HEK293 (cell line): ENCODE data around the gene TRIM50.

Source experiments
- CTCF ChIA-PET: fragments of 350-600 bp; formaldehyde crosslinking; extraction: SDS; loops from one replicate; lab custom pipeline; 2021; ENCODE audit warnings: antibody characterized with exemption; lab: Yijun Ruan, JAX
- POLR2A ChIA-PET: fragments of 300-600 bp; formaldehyde crosslinking; extraction: SDS; loops from one replicate; lab custom pipeline; 2020; ENCODE audit warnings: antibody characterized with exemption, inconsistent platforms; lab: Yijun Ruan, JAX
- H3K27ac ChIP-seq: fragments of 200-500 bp; sonication (Bioruptor generic); 2 replicates; pipeline ENCODE4 v1.5.1; 2014; ENCODE audit warnings: low read depth, low read length, control low read depth, inconsistent platforms; ENCODE audit errors: extremely low read depth
- H3K36me3 ChIP-seq, 2 experiments: fragments of 200-500 bp in 1 of 2; sonication (Bioruptor generic) in 1 of 2; 1 replicate in 1 of 2; 2 replicates in 1 of 2; pipeline ENCODE4 v1.5.1; 2014 to 2017; ENCODE audit warnings: inconsistent platforms in 2 of 2, low read length in 2 of 2; ENCODE audit not compliant: control insufficient read depth in 2 of 2, insufficient read depth in 1 of 2
- H3K4me1 ChIP-seq: fragments of 200-500 bp; sonication (Bioruptor generic); 2 replicates; pipeline ENCODE4 v1.5.1; 2014; ENCODE audit warnings: mild to moderate bottlenecking, low read length, inconsistent platforms; ENCODE audit not compliant: control insufficient read depth, insufficient read depth
- H3K4me3 ChIP-seq: 2 replicates; pipeline ENCODE4 v1.5.1; 2011; ENCODE audit warnings: low read depth, mild to moderate bottlenecking, control low read depth, low read length, moderate library complexity
- H3K9me3 ChIP-seq: fragments of 200-500 bp; sonication (Bioruptor generic); 2 replicates; pipeline ENCODE4 v1.5.1; 2014; ENCODE audit warnings: low read depth, low read length, inconsistent platforms; ENCODE audit not compliant: control insufficient read depth, insufficient read depth
- HOXA7 ChIP-seq: sonication (generic); formaldehyde crosslinking; IDR thresholded peaks from 2 replicates; pipeline ENCODE4 v1.8.1; 2022; ENCODE audit warnings: missing genetic modification reagents, borderline replicate concordance
- KLF10 ChIP-seq: fragments of 450-650 bp; IDR thresholded peaks from 2 replicates; pipeline ENCODE4 v1.5.1; 2018; ENCODE audit warnings: missing biosample characterization, mild to moderate bottlenecking, missing genetic modification characterization
- MYNN ChIP-seq: fragments of 450-650 bp; formaldehyde crosslinking; IDR thresholded peaks from 2 replicates; pipeline ENCODE4 v1.5.1; 2016; ENCODE audit warnings: missing biosample characterization, missing genetic modification characterization, borderline replicate concordance
- REPIN1 ChIP-seq: fragments of 450-650 bp; formaldehyde crosslinking; IDR thresholded peaks from 2 replicates; pipeline ENCODE4 v1.5.1; 2017; ENCODE audit warnings: missing biosample characterization, missing genetic modification characterization, low read depth
- SP2 ChIP-seq: fragments of 450-650 bp; formaldehyde crosslinking; IDR thresholded peaks from 2 replicates; pipeline ENCODE4 v1.5.1; 2016; ENCODE audit warnings: missing biosample characterization, missing genetic modification characterization
- ZNF169 ChIP-seq: fragments of 450-650 bp; formaldehyde crosslinking; IDR thresholded peaks from 2 replicates; pipeline ENCODE4 v1.5.1; 2016; ENCODE audit warnings: missing biosample characterization, missing genetic modification characterization
- ZNF324 ChIP-seq: fragments of 450-650 bp; formaldehyde crosslinking; IDR thresholded peaks from 2 replicates; pipeline ENCODE4 v1.5.1; 2016; ENCODE audit warnings: missing biosample characterization, missing genetic modification characterization
- ZNF433 ChIP-seq: fragments of 450-650 bp; formaldehyde crosslinking; IDR thresholded peaks from 2 replicates; pipeline ENCODE4 v1.5.1; 2016; ENCODE audit warnings: missing biosample characterization, missing genetic modification characterization, low read depth
- ZNF501 ChIP-seq: fragments of 450-650 bp; formaldehyde crosslinking; IDR thresholded peaks from 2 replicates; pipeline ENCODE4 v1.5.1; 2016; ENCODE audit warnings: missing biosample characterization, missing genetic modification characterization
- ZNF529 ChIP-seq: fragments of 450-650 bp; formaldehyde crosslinking; IDR thresholded peaks from 2 replicates; pipeline ENCODE4 v1.5.1; 2017; ENCODE audit warnings: missing genetic modification characterization, missing biosample characterization; ENCODE audit not compliant: insufficient replicate concordance
- ZNF548 ChIP-seq: fragments of 450-650 bp; formaldehyde crosslinking; IDR thresholded peaks from 2 replicates; pipeline ENCODE4 v1.5.1; 2016; ENCODE audit warnings: missing biosample characterization, missing genetic modification characterization
- ZNF596 ChIP-seq: fragments of 450-650 bp; IDR thresholded peaks from 2 replicates; pipeline ENCODE4 v1.5.0; 2018; ENCODE audit warnings: missing biosample characterization, mild to moderate bottlenecking, missing genetic modification characterization, moderate library complexity
- ZNF600 ChIP-seq: fragments of 450-650 bp; formaldehyde crosslinking; IDR thresholded peaks from 2 replicates; pipeline ENCODE4 v1.5.1; 2016; ENCODE audit warnings: missing biosample characterization, missing genetic modification characterization
- ZNF658 ChIP-seq: fragments of 450-650 bp; formaldehyde crosslinking; IDR thresholded peaks from 2 replicates; pipeline ENCODE4; 2016; ENCODE audit warnings: missing biosample characterization, missing genetic modification characterization
- ZNF777 ChIP-seq: fragments of 450-650 bp; formaldehyde crosslinking; IDR thresholded peaks from 2 replicates; pipeline ENCODE4 v1.5.1; 2017; ENCODE audit warnings: missing biosample characterization, missing genetic modification characterization, borderline replicate concordance
- ZNF791 ChIP-seq: fragments of 450-650 bp; formaldehyde crosslinking; IDR thresholded peaks from 2 replicates; pipeline ENCODE4 v1.5.1; 2016; ENCODE audit warnings: missing biosample characterization, missing genetic modification characterization
- ZNF837 ChIP-seq: fragments of 450-650 bp; formaldehyde crosslinking; IDR thresholded peaks from 2 replicates; pipeline ENCODE4 v1.5.1; 2016; ENCODE audit warnings: missing biosample characterization, missing genetic modification characterization
- TF ChIP-seq, protein P1 (sequence below): fragments of 450-650 bp; formaldehyde crosslinking; conservative IDR thresholded peaks from 2 replicates; pipeline ENCODE4 v1.5.1; 2016; ENCODE audit warnings: low read depth, missing biosample characterization, missing genetic modification characterization
- TF ChIP-seq, protein P2 (sequence below): fragments of 450-650 bp; formaldehyde crosslinking; IDR thresholded peaks from 2 replicates; pipeline ENCODE4 v1.5.1; 2016; ENCODE audit warnings: missing biosample characterization, missing genetic modification characterization
- TF ChIP-seq, protein P3 (sequence below): fragments of 450-650 bp; formaldehyde crosslinking; IDR thresholded peaks from 2 replicates; pipeline ENCODE4 v1.5.1; 2017; ENCODE audit warnings: missing biosample characterization, missing genetic modification characterization
- TF ChIP-seq, protein P4 (sequence below): fragments of 450-650 bp; formaldehyde crosslinking; IDR thresholded peaks from 2 replicates; pipeline ENCODE4 v1.5.1; 2016; ENCODE audit warnings: missing biosample characterization, missing genetic modification characterization
- TF ChIP-seq, protein P5 (sequence below): IDR thresholded peaks from 2 replicates; pipeline ENCODE4 v1.6.1; 2011; ENCODE audit warnings: mild to moderate bottlenecking, low read depth, low read length, borderline replicate concordance
- TF ChIP-seq, protein P6 (sequence below): fragments of 450-650 bp; formaldehyde crosslinking; IDR thresholded peaks from 2 replicates; pipeline ENCODE4; 2016; ENCODE audit warnings: missing biosample characterization, missing genetic modification characterization

The TRIM50 gene

DNA sequence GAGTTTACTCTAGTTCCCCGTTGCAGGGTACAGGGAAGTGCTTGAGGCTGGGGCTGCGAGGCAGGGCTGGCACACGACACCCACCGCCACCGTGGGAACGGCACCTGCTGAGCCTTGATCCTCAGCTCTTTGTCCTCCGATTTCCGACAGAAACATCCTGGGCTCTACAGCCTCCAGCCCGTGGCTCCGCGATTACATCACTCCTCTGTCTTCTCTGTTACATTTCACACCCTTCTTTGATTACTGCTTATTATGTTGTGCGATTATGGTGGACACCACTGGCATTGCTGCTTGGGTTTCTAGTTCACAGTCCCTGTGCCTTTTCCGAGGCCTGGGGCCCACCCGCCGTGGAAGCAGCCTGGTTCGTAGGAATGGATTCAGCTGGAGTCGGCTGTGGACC lies 26.9 kb upstream of the TRIM50 start:
- Histone ChIP-seq H3K9me3 (no peaks in the 10 kb centered on the region), H3K4me1 (peaks cover 6% of the 10 kb centered on the region), H3K36me3 (no peaks in the 10 kb centered on the region), H3K27ac (no peak overlapping the region), H3K4me3 (no peak overlapping the region)
- ChIA-PET POLR2A (no interaction called here), CTCF (no interaction called here)
- TF ChIP-seq ZNF777 (tag by site-specific recombination) (no peak), KLF10 (tag by site-specific recombination) (no peak), ZNF169 (tag by site-specific recombination) (no peak), ZNF837 (no peak), SP2 (no peak)
- TF ChIP-seq, protein P1, sequence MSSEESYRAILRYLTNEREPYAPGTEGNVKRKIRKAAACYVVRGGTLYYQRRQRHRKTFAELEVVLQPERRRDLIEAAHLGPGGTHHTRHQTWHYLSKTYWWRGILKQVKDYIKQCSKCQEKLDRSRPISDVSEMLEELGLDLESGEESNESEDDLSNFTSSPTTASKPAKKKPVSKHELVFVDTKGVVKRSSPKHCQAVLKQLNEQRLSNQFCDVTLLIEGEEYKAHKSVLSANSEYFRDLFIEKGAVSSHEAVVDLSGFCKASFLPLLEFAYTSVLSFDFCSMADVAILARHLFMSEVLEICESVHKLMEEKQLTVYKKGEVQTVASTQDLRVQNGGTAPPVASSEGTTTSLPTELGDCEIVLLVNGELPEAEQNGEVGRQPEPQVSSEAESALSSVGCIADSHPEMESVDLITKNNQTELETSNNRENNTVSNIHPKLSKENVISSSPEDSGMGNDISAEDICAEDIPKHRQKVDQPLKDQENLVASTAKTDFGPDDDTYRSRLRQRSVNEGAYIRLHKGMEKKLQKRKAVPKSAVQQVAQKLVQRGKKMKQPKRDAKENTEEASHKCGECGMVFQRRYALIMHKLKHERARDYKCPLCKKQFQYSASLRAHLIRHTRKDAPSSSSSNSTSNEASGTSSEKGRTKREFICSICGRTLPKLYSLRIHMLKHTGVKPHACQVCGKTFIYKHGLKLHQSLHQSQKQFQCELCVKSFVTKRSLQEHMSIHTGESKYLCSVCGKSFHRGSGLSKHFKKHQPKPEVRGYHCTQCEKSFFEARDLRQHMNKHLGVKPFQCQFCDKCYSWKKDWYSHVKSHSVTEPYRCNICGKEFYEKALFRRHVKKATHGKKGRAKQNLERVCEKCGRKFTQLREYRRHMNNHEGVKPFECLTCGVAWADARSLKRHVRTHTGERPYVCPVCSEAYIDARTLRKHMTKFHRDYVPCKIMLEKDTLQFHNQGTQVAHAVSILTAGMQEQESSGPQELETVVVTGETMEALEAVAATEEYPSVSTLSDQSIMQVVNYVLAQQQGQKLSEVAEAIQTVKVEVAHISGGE = no peak
- TF ChIP-seq, protein P2, sequence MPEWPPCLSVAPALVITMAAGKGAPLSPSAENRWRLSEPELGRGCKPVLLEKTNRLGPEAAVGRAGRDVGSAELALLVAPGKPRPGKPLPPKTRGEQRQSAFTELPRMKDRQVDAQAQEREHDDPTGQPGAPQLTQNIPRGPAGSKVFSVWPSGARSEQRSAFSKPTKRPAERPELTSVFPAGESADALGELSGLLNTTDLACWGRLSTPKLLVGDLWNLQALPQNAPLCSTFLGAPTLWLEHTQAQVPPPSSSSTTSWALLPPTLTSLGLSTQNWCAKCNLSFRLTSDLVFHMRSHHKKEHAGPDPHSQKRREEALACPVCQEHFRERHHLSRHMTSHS (tag by site-specific recombination) = no peak
- TF ChIP-seq, protein P3, sequence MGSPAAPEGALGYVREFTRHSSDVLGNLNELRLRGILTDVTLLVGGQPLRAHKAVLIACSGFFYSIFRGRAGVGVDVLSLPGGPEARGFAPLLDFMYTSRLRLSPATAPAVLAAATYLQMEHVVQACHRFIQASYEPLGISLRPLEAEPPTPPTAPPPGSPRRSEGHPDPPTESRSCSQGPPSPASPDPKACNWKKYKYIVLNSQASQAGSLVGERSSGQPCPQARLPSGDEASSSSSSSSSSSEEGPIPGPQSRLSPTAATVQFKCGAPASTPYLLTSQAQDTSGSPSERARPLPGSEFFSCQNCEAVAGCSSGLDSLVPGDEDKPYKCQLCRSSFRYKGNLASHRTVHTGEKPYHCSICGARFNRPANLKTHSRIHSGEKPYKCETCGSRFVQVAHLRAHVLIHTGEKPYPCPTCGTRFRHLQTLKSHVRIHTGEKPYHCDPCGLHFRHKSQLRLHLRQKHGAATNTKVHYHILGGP (tag by site-specific recombination) = no peak

DNA sequence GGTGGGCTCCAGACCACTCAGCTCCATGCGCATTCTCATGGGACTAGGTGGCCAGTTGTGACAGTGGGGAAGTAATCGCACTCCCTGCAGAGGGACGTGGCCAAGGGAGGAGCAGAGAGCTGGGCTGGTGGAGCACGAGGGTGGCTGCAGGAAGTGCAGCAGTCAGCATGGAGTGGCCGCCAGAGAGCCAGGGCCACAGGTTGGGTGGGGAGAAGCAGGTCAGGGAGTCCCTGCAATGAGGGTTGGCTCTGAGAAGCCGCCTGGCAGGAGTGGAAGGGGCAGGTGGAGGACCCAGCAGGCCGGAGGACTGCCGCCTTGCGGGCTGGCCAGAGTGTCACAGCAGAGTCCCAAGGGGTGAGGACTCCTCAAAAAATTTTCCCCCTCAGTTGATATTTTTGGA lies 26.3 kb upstream of the TRIM50 start:
- TF ChIP-seq HOXA7 (CRISPR knock-in tag) (no peak), ZNF501 (tag by site-specific recombination) (no peak), ZNF600 (tag by site-specific recombination) (no peak), MYNN (tag by site-specific recombination) (no peak), ZNF324 (tag by site-specific recombination) (no peak), ZNF529 (tag by site-specific recombination) (no peak), ZNF548 (no peak), ZNF433 (tag by site-specific recombination) (no peak), ZNF596 (tag by site-specific recombination) (no peak), ZNF791 (tag by site-specific recombination) (no peak), ZNF658 (tag by site-specific recombination) (no peak), REPIN1 (tag by site-specific recombination) (no peak)
- TF ChIP-seq, protein P4, sequence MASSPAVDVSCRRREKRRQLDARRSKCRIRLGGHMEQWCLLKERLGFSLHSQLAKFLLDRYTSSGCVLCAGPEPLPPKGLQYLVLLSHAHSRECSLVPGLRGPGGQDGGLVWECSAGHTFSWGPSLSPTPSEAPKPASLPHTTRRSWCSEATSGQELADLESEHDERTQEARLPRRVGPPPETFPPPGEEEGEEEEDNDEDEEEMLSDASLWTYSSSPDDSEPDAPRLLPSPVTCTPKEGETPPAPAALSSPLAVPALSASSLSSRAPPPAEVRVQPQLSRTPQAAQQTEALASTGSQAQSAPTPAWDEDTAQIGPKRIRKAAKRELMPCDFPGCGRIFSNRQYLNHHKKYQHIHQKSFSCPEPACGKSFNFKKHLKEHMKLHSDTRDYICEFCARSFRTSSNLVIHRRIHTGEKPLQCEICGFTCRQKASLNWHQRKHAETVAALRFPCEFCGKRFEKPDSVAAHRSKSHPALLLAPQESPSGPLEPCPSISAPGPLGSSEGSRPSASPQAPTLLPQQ = no peak
- TF ChIP-seq, protein P5, sequence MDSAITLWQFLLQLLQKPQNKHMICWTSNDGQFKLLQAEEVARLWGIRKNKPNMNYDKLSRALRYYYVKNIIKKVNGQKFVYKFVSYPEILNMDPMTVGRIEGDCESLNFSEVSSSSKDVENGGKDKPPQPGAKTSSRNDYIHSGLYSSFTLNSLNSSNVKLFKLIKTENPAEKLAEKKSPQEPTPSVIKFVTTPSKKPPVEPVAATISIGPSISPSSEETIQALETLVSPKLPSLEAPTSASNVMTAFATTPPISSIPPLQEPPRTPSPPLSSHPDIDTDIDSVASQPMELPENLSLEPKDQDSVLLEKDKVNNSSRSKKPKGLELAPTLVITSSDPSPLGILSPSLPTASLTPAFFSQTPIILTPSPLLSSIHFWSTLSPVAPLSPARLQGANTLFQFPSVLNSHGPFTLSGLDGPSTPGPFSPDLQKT = no peak
- TF ChIP-seq, protein P6, sequence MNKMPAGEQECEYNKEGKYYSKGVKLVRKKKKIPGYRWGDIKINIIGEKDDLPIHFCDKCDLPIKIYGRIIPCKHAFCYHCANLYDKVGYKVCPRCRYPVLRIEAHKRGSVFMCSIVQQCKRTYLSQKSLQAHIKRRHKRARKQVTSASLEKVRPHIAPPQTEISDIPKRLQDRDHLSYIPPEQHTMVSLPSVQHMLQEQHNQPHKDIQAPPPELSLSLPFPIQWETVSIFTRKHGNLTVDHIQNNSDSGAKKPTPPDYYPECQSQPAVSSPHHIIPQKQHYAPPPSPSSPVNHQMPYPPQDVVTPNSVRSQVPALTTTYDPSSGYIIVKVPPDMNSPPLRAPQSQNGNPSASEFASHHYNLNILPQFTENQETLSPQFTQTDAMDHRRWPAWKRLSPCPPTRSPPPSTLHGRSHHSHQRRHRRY (tag by site-specific recombination) = no peak
- TF ChIP-seq, all 188 proteins: peak for 0
- H3K27ac ChIP-seq = no peak overlapping the region
- peaks cover 6% of the 10 kb centered on the region for H3K4me1 ChIP-seq
- no peaks in the 10 kb centered on the region for H3K9me3 ChIP-seq
- no peaks in the 10 kb centered on the region for H3K36me3 ChIP-seq
- ChIA-PET CTCF (no interaction called here), POLR2A (no interaction called here)
- no peak overlapping the region for H3K4me3 ChIP-seq
